Endothelial cell of umbilical vein (primary cell): Measurements from ENCODE around the gene MANBA. TPM values are rescaled to one million over a fixed set of nuclear protein-coding genes. Genes with fewer than 3 reads are reported as not detected.

ENCODE experiments used
- BruUV-seq: library from RNA; stranded (reverse); fragments of 400-500 nt; replicated peaks from 2 replicates; lab custom pipeline; 2021; lab: Mats Ljungman, UMichigan
- CTCF ChIA-PET: fragments of 300-600, 350-600 bp; sonication (Branson Sonifier 250); formaldehyde crosslinking; loops from one replicate; lab custom pipeline; 2021; ENCODE audit warnings: antibody characterized with exemption, inconsistent platforms; lab: Charles Lee
- POLR2A ChIA-PET: fragments of 300-600, 350-600 bp; sonication (Branson Sonifier 250); formaldehyde crosslinking; loops from one replicate; lab custom pipeline; 2021; ENCODE audit warnings: antibody characterized with exemption, inconsistent platforms; lab: Charles Lee
- DNase-seq: peaks from one replicate; pipeline ENCODE4 v3.0.0-alpha.2; 2011; ENCODE audit warnings: low read depth, low spot score
- FAIRE-seq: peaks from 2 replicates; lab custom pipeline; 2011; peaks lifted over from hg19 to GRCh38; lab: Jason Lieb, UNC
- H2AFZ ChIP-seq: 2 replicates; pipeline ENCODE4 v1.6.0; 2012; ENCODE audit warnings: low read depth, low read length, control low read depth, inconsistent platforms
- H3K27ac ChIP-seq: 2 replicates; pipeline ENCODE4 v1.5.1; 2011; ENCODE audit warnings: low read depth, mild to moderate bottlenecking, control low read depth, low read length, moderate library complexity; ENCODE audit not compliant: insufficient read depth
- H3K27me3 ChIP-seq, 2 experiments: 2 replicates each; pipeline versions ENCODE4 v1.6.0 to v1.6.1; 2011; ENCODE audit warnings: low read length in 2 of 2, mixed read lengths in 1 of 2; ENCODE audit not compliant: control insufficient read depth in 2 of 2, insufficient read depth in 2 of 2
- H3K36me3 ChIP-seq, 2 experiments: 2 replicates in 1 of 2; 3 replicates in 1 of 2; pipeline ENCODE4 v1.5.1; 2011; ENCODE audit warnings: low read length in 2 of 2, mild to moderate bottlenecking in 1 of 2, moderate library complexity in 1 of 2; ENCODE audit not compliant: control insufficient read depth in 2 of 2, insufficient read depth in 2 of 2; ENCODE audit errors: extremely low read depth in 1 of 2
- H3K4me1 ChIP-seq: 3 replicates; pipeline ENCODE4 v1.5.1; 2011; ENCODE audit warnings: mild to moderate bottlenecking, low read length; ENCODE audit not compliant: control insufficient read depth, insufficient read depth; ENCODE audit errors: extremely low read depth
- H3K4me2 ChIP-seq: 2 replicates; pipeline ENCODE4 v1.6.1; 2011; ENCODE audit warnings: low read length, control low read depth, mixed read lengths; ENCODE audit not compliant: insufficient read depth
- H3K4me3 ChIP-seq, 3 experiments: fragments of 200-600 bp in 1 of 3; sonication (generic), shearing (Covaris generic) in 1 of 3; replicated peaks in 1 of 3; 2 replicates each; pipeline ENCODE4 v1.5.1; 2011 to 2016; ENCODE audit warnings: control low read depth in 3 of 3, low read length in 3 of 3, mild to moderate bottlenecking in 2 of 3, inconsistent platforms in 1 of 3, low read depth in 1 of 3, moderate library complexity in 1 of 3; ENCODE audit not compliant: insufficient read depth in 1 of 3
- H3K79me2 ChIP-seq: 2 replicates; pipeline ENCODE4 v1.6.0; 2012; ENCODE audit warnings: low read length, inconsistent platforms; ENCODE audit not compliant: control insufficient read depth, insufficient read depth
- H3K9ac ChIP-seq: replicated peaks from 2 replicates; pipeline ENCODE3; 2011; ENCODE audit warnings: low read length, control low read depth; ENCODE audit not compliant: insufficient read depth; ENCODE audit errors: extremely low read depth
- H3K9me1 ChIP-seq: replicated peaks from 3 replicates; pipeline ENCODE4 v1.6.0; 2011; ENCODE audit warnings: mild to moderate bottlenecking, low read length; ENCODE audit not compliant: control insufficient read depth, insufficient read depth; ENCODE audit errors: extremely low read depth
- H3K9me3 ChIP-seq: replicated peaks from 2 replicates; pipeline ENCODE4 v1.5.1; 2012; ENCODE audit warnings: low read length, inconsistent platforms; ENCODE audit not compliant: control insufficient read depth, insufficient read depth
- H4K20me1 ChIP-seq: replicated peaks from 2 replicates; pipeline ENCODE3; 2011; ENCODE audit warnings: mild to moderate bottlenecking, low read length; ENCODE audit not compliant: control insufficient read depth, insufficient read depth; ENCODE audit errors: extremely low read depth
- CTCF ChIP-seq, 2 donors: IDR thresholded peaks; 1 replicate in 1 of 2; 2 replicates in 1 of 2; pipeline ENCODE4 v1.5.1; 2011; ENCODE audit warnings: low read length in 2 of 2, mild to moderate bottlenecking in 2 of 2, moderate library complexity in 2 of 2, control low read depth in 1 of 2, inconsistent platforms in 1 of 2, low read depth in 1 of 2; ENCODE audit not compliant: insufficient read depth in 1 of 2; ENCODE audit errors: extremely low read depth in 1 of 2
- EZH2 ChIP-seq: IDR thresholded peaks from 2 replicates; pipeline ENCODE4 v1.6.1; 2012; ENCODE audit warnings: borderline replicate concordance, low read depth, mild to moderate bottlenecking, moderate library complexity, low read length, inconsistent platforms; ENCODE audit not compliant: severe bottlenecking
- FOS ChIP-seq: IDR thresholded peaks from 2 replicates; pipeline ENCODE4 v1.6.1; 2011; ENCODE audit warnings: mild to moderate bottlenecking, low read length, moderate library complexity, borderline replicate concordance; ENCODE audit not compliant: insufficient read depth
- GATA2 ChIP-seq: IDR thresholded peaks from 2 replicates; pipeline ENCODE4 v1.7.0; 2011; ENCODE audit warnings: low read depth, mild to moderate bottlenecking, moderate library complexity, mixed read lengths, low read length; ENCODE audit not compliant: insufficient read length, insufficient read depth
- JUN ChIP-seq: IDR thresholded peaks from 2 replicates; pipeline ENCODE4 v1.6.1; 2011; ENCODE audit warnings: borderline replicate concordance, low read depth; ENCODE audit not compliant: insufficient read length, insufficient read depth
- MAX ChIP-seq: IDR thresholded peaks from 2 replicates; pipeline ENCODE4 v1.6.1; 2011; ENCODE audit not compliant: insufficient read depth, insufficient read length
- MYC ChIP-seq: IDR thresholded peaks from one replicate; pipeline ENCODE4 v1.6.1; 2011; ENCODE audit warnings: mild to moderate bottlenecking, low read depth, low read length
- POLR2A ChIP-seq: IDR thresholded peaks from 2 replicates; pipeline ENCODE4 v1.6.1; 2012; ENCODE audit warnings: low read depth, mild to moderate bottlenecking, control low read depth, low read length
- POLR2AphosphoS5 ChIP-seq: IDR thresholded peaks from 2 replicates; pipeline ENCODE4 v1.6.1; 2012; ENCODE audit warnings: low read depth, mild to moderate bottlenecking, control low read depth, low read length, moderate library complexity; ENCODE audit not compliant: insufficient read depth
- dilution Hi-C: fragments of 300-500 bp; cut with MboI; formaldehyde crosslinking; loops from one replicate; pipeline ENCODE4 v1.15.0; 2019; ENCODE audit warnings: low sequenced_read_pairs; ENCODE audit not compliant: extremely low pct_ligation_motif_present
- intact Hi-C: fragments of 100-400 bp; cut with micrococcal nuclease; formaldehyde crosslinking; loops from one replicate; pipeline ENCODE4 v1.10.0; 2022
- polyA plus RNA-seq, 4 experiments: library from polyadenylated mRNA; depleted of rRNA in 3 of 4; stranded (reverse) in 3 of 4; unstranded in 1 of 4; fragments of >200 nt; gene quantifications; 2 replicates each; pipeline versions ENCODE4 v1.2.1 to v1.2.3, GENCODE V29; 2011 to 2012; ENCODE audit warnings: missing spikeins in 1 of 4
- total RNA-seq: library from RNA; stranded (reverse); gene quantifications from 2 replicates; pipeline ENCODE4 v1.2.3, GENCODE V29; 2021

Gene MANBA
- total and polyA plus RNA-seq, 2 donors (not counting 3 experiments of a cell fraction or from before 2014, with no cell fraction given), result 5.6 to 7.7 TPM

- BruUV-seq, result no TSS peak
- FAIRE-seq (no peak), DNase-seq (no peak)
- intact Hi-C loops (no loop called here), dilution Hi-C loops (no loop called here)
- TF ChIP-seq JUN, result no peak
- no peak for TF ChIP-seq EZH2
- TF ChIP-seq CTCF (IDR thresholded peaks at IDR 0.05; ENCODE audit: extremely low read depth in 1 of 2, insufficient read depth in 1 of 2, low read depth in 1 of 2, low read length in 2 of 2), result no peak
- no peak for TF ChIP-seq POLR2AphosphoS5
- no peak for TF ChIP-seq GATA2
- TF ChIP-seq MYC, result no peak
- no peak for TF ChIP-seq FOS
- no peak for TF ChIP-seq POLR2A
- TF ChIP-seq MAX, result no peak
- no peak overlapping the region for H3K4me3 ChIP-seq
- no peaks in the 10 kb centered on the region for H3K4me1 ChIP-seq
- H3K9ac ChIP-seq, result no peak overlapping the region
- H3K4me2 ChIP-seq, result no peak overlapping the region
- ChIA-PET CTCF (interaction anchor here (1.5 kb wide), 1 partner anchor 161 kb away, joined by 4 read pairs; no protein-coding TSS in a partner anchor), POLR2A (no interaction called here)
- H3K27ac ChIP-seq, result no peak overlapping the region
- no peaks in the 10 kb centered on the region for H3K9me3 ChIP-seq
- H3K9me1 ChIP-seq, result no peaks in the 10 kb centered on the region
- H4K20me1 ChIP-seq, result no peaks in the 10 kb centered on the region
- H3K27me3 ChIP-seq, result no peaks in the 10 kb centered on the region
- no peaks in the 10 kb centered on the region for H3K36me3 ChIP-seq
- no peak overlapping the region for H2AFZ ChIP-seq
- no peaks in the 10 kb centered on the region for H3K79me2 ChIP-seq
These were observed 20.8 kb upstream of the MANBA start for GRCh38 chr4:102781570-102781969.
